Lower leg skin (tissue), 3 donors: Measurements from ENCODE around the gene TBC1D10B.

Source experiments
- CTCF ChIP-seq, 3 donors: fragments of 450-650 bp; IDR thresholded peaks; one replicate each; pipeline ENCODE4 v1.5.1; 2016; ENCODE audit warnings: antibody characterized with exemption in 3 of 3, mild to moderate bottlenecking in 3 of 3, moderate library complexity in 2 of 3
- POLR2A ChIP-seq, 2 donors: fragments of 450-650 bp; IDR thresholded peaks; one replicate each; pipeline ENCODE4 v1.6.1; 2016 to 2017; ENCODE audit warnings: antibody characterized with exemption in 2 of 2, mild to moderate bottlenecking in 1 of 2, moderate library complexity in 1 of 2

GRCh38 chr16:30375864-30376263 is 5.6 kb upstream of the TBC1D10B start:
- TF ChIP-seq CTCF (IDR thresholded peaks at IDR 0.05): no peak
- TF ChIP-seq POLR2A (IDR thresholded peaks at IDR 0.05): no peak
